HTERT RPE-1 (cell line): ENCODE data around the gene ZNF621.

ENCODE experiments used
- in situ Hi-C: fragments of 300-500 bp; cut with MboI; formaldehyde crosslinking; loops from 4 replicates; pipeline ENCODE4 v1.14.3; 2020; ENCODE audit warnings: low sequenced_read_pairs

Gene ZNF621

DNA sequence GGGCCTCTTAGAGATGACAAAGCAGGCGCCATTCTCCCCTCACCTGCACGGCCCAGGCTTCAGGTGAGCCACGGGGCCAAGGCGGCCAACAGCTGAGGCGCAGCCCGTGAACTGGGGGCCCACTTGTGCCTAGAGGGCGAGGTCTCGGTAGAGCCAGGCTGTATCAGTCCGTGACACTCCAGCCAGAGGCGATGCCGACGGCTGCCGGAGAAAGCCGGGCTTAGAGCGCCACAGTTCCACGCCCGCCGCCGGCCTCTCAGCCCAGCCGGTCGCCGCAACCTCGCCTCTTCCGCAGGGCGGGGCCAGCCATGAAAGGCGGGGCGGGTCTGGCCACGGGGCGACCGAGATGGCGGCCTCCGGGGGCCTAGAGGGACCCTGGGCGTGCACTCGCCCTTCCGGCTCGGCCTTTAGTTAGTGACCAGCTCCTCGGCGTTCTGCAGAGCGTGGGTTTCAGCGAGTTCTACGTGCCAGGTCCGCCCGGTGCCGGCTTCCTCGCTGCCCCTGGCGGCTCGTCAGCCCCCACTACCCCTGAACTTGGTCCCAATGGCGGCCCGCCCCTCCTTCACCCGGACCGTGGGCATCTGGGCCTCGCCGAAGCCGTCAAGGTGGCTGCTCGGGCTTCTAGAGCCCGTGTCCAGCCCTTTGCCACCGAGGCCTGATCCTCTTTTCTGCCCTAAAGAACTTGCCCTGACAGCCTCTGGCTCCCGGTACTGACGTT lies at the start of gene ZNF621:
ZNF621 (plus strand) TSS at position 393 of the 718 bp plus-strand sequence. CDS start 881 bp downstream, outside the sequence.
- in situ Hi-C loops = no loop called here

- in situ Hi-C loops = no loop called here
Measured at GRCh38 chr3:40476478-40477470, 48.0 kb upstream of the ZNF621 start, which contains the start of gene ZNF619. Gene ZNF619 (plus strand): TSS chr3:40477122. CDS start chr3:40477980, 858 bp downstream.

GRCh38 chr3:40477666-40478065 lies 47.1 kb upstream of the ZNF621 start:
- in situ Hi-C loops = no loop called here

DNA sequence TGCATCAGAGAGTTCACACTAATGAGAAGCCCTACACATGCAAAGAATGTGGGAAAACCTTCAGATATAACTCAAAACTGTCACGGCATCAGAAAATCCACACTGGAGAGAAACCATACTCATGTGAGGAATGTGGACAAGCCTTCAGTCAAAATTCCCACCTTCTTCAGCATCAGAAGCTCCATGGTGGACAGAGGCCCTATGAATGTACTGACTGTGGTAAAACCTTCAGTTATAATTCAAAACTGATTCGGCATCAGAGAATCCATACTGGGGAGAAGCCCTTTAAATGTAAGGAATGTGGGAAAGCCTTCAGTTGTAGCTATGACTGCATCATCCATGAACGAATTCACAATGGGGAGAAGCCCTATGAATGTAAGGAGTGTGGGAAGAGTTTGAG lies 37.6 kb upstream of the ZNF621 start:
- in situ Hi-C loops = no loop called here

- in situ Hi-C loops = no loop called here
Measured at GRCh38 chr3:40490916-40491315, 33.8 kb upstream of the ZNF621 start.

DNA sequence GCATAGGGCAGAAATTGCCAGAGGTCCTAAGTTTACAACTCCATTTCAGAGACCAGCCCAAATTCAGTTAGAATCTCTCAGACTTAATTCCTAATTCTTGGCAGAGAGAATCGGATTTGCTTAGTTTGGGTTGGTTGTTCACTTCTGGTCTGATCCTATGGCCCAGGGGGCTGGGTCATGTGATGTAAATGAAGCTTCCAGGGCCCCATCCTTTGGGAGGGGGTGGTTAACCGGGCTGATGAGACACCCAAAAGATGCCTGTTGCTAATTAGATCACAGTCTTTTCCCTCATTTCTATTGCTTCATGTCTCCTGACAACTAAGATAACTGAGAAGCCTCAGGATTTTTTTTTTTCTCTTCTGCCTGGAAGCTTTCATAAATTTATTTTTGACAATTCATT lies 30.1 kb upstream of the ZNF621 start:
- in situ Hi-C loops = no loop called here

DNA sequence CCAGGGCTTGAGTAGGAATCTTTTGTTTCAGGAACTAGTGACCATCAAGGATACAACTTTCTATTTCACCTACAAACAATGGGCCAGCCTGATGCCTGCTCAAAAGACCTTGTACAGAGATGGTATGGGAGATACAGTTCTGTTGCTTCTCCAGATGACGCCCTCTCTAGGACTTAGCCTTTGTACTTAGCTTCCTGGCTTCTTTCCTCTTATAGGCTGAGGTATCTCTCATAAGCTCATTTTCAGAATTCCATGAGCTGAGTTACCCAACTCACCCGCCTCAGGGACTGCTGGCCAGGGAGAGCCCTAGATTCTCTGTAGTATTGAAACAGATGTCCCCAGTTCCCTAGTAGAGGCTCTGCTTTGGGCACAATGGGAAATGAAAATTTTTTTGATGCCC lies 27.5 kb upstream of the ZNF621 start:
- in situ Hi-C loops = no loop called here

DNA sequence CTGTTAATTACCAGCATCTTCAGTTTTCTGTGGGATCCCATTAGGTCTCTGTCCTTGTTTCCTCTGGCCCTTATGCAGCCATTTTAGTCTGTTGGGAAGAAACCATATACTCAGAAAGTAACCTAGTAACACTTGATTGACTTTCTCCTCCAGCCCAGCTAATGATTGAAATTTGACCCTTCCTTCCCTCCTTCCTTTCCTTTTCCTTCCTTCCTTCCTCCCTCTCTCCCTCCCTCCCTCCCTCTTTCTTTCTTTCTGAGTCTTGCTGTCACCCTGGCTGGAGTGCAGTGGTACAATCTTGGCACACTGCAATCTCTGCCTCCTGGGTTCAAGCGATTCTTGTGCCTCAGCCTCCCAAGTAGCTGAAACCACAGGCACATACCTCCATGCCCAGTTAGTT lies 24.8 kb upstream of the ZNF621 start:
- in situ Hi-C loops = no loop called here

DNA sequence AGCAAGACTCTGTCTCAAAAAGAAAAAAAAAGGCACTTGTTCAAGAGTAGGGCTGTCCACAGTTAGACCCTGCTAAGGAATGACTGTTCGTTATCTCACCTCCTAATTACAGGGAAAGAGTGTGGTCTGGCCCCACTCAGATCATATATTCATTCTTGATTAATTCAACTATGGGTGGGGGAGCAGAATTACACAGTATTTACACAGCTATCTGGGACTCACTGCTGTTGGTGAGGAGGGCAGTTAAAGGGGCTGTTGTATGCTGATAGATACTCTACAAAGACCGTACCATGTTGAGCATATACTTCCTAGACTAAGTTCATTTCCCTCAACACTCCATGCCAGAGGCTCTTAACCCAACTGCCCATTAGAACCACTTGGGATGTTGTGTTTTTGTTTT lies 22.7 kb upstream of the ZNF621 start:
- in situ Hi-C loops = no loop called here

DNA sequence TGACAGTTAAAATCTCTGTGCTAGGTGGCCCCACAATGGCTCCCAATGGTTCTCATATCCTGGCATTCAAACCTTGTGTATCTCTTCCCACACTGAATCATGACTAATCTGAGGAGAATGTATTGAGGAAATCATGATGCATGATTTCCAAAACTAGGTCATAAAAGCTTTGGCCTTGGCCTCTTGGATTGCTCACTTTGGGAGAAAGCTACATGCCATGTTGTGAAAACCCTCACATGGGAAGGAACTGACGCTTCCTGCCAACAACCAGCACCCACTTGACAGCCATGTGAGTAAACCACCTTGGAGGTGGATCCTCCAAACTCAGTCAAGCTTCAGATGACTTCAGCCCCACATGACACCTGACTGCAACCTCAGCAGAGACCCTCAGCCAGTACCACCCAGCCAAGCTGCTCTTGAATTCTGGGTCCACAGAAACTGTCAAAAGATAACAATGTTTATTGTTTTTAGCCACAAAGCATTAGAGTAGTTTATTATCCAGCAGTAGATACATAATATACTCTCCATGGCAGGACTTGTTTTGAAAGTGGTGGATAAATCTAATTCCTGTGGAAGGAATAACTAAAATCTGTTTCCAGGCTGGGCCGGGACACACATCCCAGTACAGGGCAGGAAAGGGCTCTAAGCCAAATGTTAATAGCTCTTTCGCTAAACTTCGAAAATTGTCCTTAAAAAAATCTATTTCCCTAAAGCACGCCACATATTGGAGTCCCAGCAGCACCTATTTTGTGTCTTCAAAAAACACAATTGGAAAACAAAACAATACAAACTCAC lies 19.9 kb upstream of the ZNF621 start:
- in situ Hi-C loops = no loop called here

GRCh38 chr3:40505599-40506462 lies 18.9 kb upstream of the ZNF621 start, which contains the start of gene ZNF620:
Gene ZNF620 (plus strand): TSS chr3:40506039. CDS start chr3:40506353, 314 bp downstream.
- in situ Hi-C loops = no loop called here

- in situ Hi-C loops = no loop called here
Measured at GRCh38 chr3:40511031-40511718, 13.6 kb upstream of the ZNF621 start.

- in situ Hi-C loops = no loop called here
Measured at GRCh38 chr3:40516201-40516600, 8.6 kb upstream of the ZNF621 start.

GRCh38 chr3:40518067-40518466 lies 6.7 kb upstream of the ZNF621 start:
- in situ Hi-C loops = no loop called here

DNA sequence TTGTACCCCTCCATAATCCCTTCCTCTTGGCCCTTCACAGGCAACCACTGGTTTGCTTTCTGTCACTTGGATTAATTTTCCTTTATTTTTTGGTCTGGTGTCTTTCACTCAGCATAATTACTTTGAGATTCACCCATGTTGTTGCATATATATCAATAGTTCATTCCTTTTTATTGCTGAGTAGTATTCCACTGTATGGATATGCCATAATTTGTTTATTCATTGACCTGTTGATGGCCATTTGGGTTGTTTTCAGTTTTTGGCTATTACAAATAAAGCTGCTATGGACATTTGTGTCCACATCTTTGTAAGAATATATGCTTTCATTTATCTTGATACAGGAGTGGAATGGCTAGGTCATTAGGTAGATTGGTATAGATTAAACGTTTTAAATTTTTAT lies 5.9 kb upstream of the ZNF621 start:
- in situ Hi-C loops = no loop called here

DNA sequence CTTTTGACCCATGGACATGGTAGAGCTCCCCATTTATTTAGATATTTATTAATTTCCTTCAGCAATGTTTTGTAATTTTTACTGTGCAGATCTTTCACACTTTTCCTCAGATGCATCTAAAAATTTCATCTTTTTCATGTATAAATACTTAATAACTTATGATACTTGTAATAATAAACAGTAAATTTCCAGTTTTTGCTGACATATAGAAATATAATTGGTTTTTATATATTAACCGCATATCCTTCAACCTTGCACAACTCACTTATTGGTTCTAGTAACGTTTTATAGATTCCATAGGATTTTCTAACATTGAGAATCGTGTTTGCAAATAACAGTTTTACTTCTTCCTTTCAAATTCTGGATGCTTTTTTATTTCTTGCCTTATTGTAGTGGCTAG lies 3.5 kb upstream of the ZNF621 start:
- in situ Hi-C loops = no loop called here

DNA sequence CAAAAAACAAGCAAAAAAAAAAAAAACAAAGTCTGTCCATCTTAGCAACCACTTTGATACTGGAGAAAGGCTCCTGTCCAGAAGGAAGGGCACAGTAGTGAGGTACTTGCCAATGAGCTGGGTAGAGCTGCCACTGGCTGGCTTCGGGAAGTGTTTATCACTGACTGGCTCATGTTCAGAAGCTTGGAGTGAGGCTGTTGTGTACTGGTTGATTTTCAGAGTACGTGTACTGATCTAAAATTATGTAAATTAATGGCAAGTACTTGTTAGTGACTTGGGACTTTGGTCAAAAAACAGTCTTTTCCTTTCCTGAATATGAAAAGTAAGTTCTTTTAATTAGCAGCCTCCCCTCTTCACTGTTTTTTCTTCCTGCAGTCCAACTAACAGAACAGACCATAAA lies 979 bp upstream of the ZNF621 start:
- in situ Hi-C loops = no loop called here

- in situ Hi-C loops = no loop called here
Measured at GRCh38 chr3:40524222-40524567, 565 bp upstream of the ZNF621 start.

DNA sequence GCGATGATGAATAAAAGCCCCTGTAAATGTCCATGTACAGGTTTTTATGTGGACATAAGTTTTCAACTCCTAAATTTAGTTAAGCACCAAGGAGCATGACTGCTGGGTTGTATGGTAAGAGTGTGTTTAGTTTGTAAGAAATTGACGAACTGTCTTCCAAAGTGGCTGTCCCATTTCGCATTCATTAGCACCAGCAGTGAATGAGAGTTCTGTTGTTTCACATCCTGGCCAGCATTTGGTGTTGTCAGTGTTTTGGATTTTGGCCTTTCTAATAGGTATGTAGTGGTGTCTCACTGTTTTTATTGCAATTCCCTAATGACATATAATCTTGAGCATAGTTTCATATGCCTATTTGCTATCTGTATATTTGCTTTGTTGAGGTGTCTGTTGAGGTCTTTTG lies 3.7 kb downstream of the ZNF621 start:
- in situ Hi-C loops = no loop called here

DNA sequence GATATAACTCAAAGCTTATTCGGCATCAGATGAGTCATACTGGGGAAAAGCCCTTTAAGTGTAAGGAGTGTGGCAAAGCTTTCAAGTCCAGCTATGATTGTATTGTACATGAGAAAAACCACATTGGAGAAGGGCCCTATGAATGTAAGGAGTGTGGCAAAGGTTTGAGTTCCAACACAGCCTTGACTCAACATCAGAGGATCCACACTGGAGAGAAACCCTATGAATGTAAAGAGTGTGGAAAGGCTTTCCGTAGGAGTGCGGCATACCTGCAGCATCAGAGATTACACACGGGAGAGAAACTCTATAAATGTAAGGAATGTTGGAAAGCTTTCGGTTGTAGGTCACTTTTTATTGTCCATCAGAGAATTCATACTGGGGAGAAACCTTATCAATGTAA lies 7.5 kb downstream of the ZNF621 start:
- in situ Hi-C loops = no loop called here
